Stimulated activated CD4-positive, alpha-beta T cell treated with anti-CD3 and anti-CD28 coated beads, TNF-alpha, amount 100 ng/mL, for 4 hours (primary cell): ENCODE results near the gene PASD1.

ENCODE experiments used
- DNase-seq, 3 experiments: peaks; one replicate each; pipeline ENCODE4 v3.0.0-alpha.2; 2020; ENCODE audit warnings: low read depth in 3 of 3

Gene PASD1

GRCh38 chrX:151702026-151702714 is 138.7 kb downstream of the PASD1 start:
- no peak for DNase-seq

GRCh38 chrX:151702741-151703340 is 139.4 kb downstream of the PASD1 start:
- DNase-seq, result no peak

GRCh38 chrX:151703487-151703886 is 140.0 kb downstream of the PASD1 start:
- no peak for DNase-seq

- DNase-seq, result no peak
These were observed 140.7 kb downstream of the PASD1 start for GRCh38 chrX:151704041-151704663.

- DNase-seq, result no peak
These were observed 145.3 kb downstream of the PASD1 start for GRCh38 chrX:151708821-151709220.

GRCh38 chrX:151710457-151710856 is 147.0 kb downstream of the PASD1 start:
- no peak for DNase-seq

- DNase-seq, result no peak
These were observed 147.7 kb downstream of the PASD1 start for GRCh38 chrX:151711154-151711553.

- no peak for DNase-seq
These were observed 148.3 kb downstream of the PASD1 start for GRCh38 chrX:151711787-151712186.

- DNase-seq, result no peak
These were observed 148.8 kb downstream of the PASD1 start for GRCh38 chrX:151712253-151712652.

- DNase-seq, result no peak
These were observed 150.4 kb downstream of the PASD1 start for GRCh38 chrX:151713849-151714248.

GRCh38 chrX:151714362-151714761 is 150.9 kb downstream of the PASD1 start:
- no peak for DNase-seq

GRCh38 chrX:151715752-151716151 is 152.3 kb downstream of the PASD1 start, which contains the start of gene FATE1:
TSS of gene FATE1 (plus strand) at chrX:151716035. CDS start at chrX:151716120, 85 bp downstream.
- DNase-seq, result no peak

GRCh38 chrX:151722241-151722846 is 158.9 kb downstream of the PASD1 start:
- no peak for DNase-seq

- no peak for DNase-seq
These were observed 159.8 kb downstream of the PASD1 start for GRCh38 chrX:151723156-151723760.

GRCh38 chrX:151724563-151725337 is 161.3 kb downstream of the PASD1 start:
- DNase-seq, result no peak

- DNase-seq, result no peak
These were observed 161.8 kb downstream of the PASD1 start for GRCh38 chrX:151725338-151725614.
